NT2/D1 (cell line): ENCODE results near the gene GAB3.

Source experiments
- SUZ12 ChIP-seq: IDR thresholded peaks from 2 replicates; pipeline ENCODE4 v1.6.1; 2011; ENCODE audit not compliant: insufficient read length, insufficient read depth; ENCODE audit errors: extremely low read depth
- YY1 ChIP-seq: IDR thresholded peaks from 2 replicates; pipeline ENCODE4 v1.6.1; 2011; ENCODE audit not compliant: insufficient read length, insufficient read depth
- ZNF274 ChIP-seq: IDR thresholded peaks from 2 replicates; pipeline ENCODE4 v1.6.1; 2011; ENCODE audit warnings: mild to moderate bottlenecking, low read depth, low read length

GRCh38 chrX:154654925-154655324 lies 96.0 kb downstream of the GAB3 start:
- no peak for TF ChIP-seq ZNF274
- TF ChIP-seq YY1: no peak
- no peak for TF ChIP-seq SUZ12
